ENCODE data around the gene ZNG1E. TPM values are rescaled to one million over a fixed set of nuclear protein-coding genes. Genes with fewer than 3 reads are reported as not detected.
"Not testable (repeated sequence)": the region's sequence is repeated elsewhere in the genome, so short reads cannot be mapped to it uniquely, and the experiment has no call there.

Gene ZNG1E
- total and polyA plus RNA-seq, 2 experiments from 2014 or later, result 32.1 to 70.3 TPM

- peak overlapping the region; percentile 60; the same call in 1 of the 2 replicates for H3K4me2 ChIP-seq
- not testable (repeated sequence) for H2AFZ ChIP-seq; H3K4me1 Mint-ChIP-seq; H4K20me1 ChIP-seq (replicated peaks; ENCODE audit: insufficient read depth); H3K4me1 ChIP-seq (ENCODE audit: insufficient read depth); H3K27me3 Mint-ChIP-seq (ENCODE audit: insufficient read depth, low read depth, poor library complexity); H3K36me3 ChIP-seq (ENCODE audit: insufficient read depth); H3K27ac ChIP-seq (ENCODE audit: low read depth); H3F3A ChIP-seq (replicated peaks; ENCODE audit: low read depth); H3K27me3 ChIP-seq (ENCODE audit: insufficient read depth); H3K9me3 Mint-ChIP-seq; H3K4me3 Mint-ChIP-seq; H3K9me2 ChIP-seq (ENCODE audit: insufficient read depth); H3K36me3 Mint-ChIP-seq (ENCODE audit: low read depth); DNase-seq (ENCODE audit: low spot score); H3K4me3 ChIP-seq; H3K27ac Mint-ChIP-seq; H3K79me2 ChIP-seq (replicated peaks; ENCODE audit: insufficient read depth)
- ATAC-seq, result peak; percentile 61
These were observed 38.7 kb downstream of the ZNG1E start for GRCh38 chr9:65714445-65714844.

DNA sequence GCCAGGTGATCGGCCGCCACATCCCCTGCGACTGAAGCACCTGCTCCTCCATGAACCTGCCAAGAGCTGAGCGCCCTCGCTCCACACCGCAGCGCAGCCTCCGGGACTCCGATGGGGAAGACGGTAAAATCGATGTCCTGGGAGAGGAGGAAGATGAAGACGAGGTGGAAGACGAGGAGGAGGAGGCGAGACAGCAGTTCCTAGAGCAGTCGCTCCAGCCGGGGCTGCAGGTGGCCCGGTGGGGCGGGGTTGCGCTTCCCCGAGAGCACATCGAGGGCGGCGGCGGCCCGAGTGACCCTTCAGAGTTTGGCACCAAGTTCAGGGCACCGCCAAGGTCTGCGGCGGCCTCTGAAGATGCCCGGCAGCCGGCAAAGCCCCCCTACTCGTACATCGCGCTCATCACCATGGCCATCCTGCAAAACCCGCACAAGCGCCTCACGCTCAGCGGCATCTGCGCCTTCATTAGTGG lies 61.4 kb downstream of the ZNG1E start, which contains the start of gene FOXD4L4:
FOXD4L4 (plus strand) TSS at position 51 of the 469 bp plus-strand sequence; CDS start at position 51, 0 bp downstream.
- H3K9me2 ChIP-seq (ENCODE audit: insufficient read depth); H2AFZ ChIP-seq; H3K36me3 Mint-ChIP-seq (ENCODE audit: low read depth); H3K4me1 Mint-ChIP-seq; H3F3A ChIP-seq (replicated peaks; ENCODE audit: low read depth); H3K4me1 ChIP-seq (ENCODE audit: insufficient read depth); H3K4me2 ChIP-seq; H3K79me2 ChIP-seq (replicated peaks; ENCODE audit: insufficient read depth); DNase-seq (ENCODE audit: low spot score); H3K36me3 ChIP-seq (ENCODE audit: insufficient read depth); H4K20me1 ChIP-seq (replicated peaks; ENCODE audit: insufficient read depth); H3K27ac ChIP-seq (ENCODE audit: low read depth); H3K27ac Mint-ChIP-seq; ATAC-seq; H3K9me3 Mint-ChIP-seq: not testable (repeated sequence)
- H3K27me3 ChIP-seq (ENCODE audit: insufficient read depth), result peaks cover 47% of the 10 kb centered on the region
- peaks cover 20% of the 10 kb centered on the region for H3K27me3 Mint-ChIP-seq (ENCODE audit: insufficient read depth, low read depth, poor library complexity)
- H3K4me3 ChIP-seq, result peak within 1 kb of the TSS; percentile 34; the same call in 1 of the 2 replicates
- peak within 1 kb of the TSS; percentile 47; the same call in 1 of the 3 replicates for H3K4me3 Mint-ChIP-seq
- peak; percentile 26 for TF ChIP-seq EZH2 (IDR thresholded peaks at IDR 0.05; ENCODE audit: low read depth, unreplicated experiment)

DNA sequence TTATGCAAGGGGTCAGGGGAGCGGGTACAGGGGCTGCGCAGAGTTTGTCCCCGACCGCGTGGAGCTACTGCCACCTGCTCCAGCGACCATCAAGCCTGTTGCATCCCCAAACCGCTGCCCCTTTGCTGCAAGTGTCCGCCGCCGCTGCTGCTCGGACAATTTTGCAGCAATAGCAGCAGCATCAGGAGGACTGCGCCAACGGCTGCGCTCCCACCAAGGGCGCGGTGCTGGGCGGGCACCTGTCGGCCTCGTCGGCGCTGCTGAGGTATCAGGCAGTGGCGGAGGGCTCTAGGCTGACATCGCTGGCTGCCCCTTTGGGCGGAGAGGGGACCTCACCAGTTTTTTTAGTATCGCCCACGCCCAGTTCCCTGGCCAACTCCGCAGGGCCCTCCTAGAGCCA lies 62.4 kb downstream of the ZNG1E start:
- H2AFZ ChIP-seq; H3K9me2 ChIP-seq (ENCODE audit: insufficient read depth); H3K9me3 Mint-ChIP-seq; H3K4me2 ChIP-seq; H3F3A ChIP-seq (replicated peaks; ENCODE audit: low read depth); H3K27ac Mint-ChIP-seq; H3K36me3 Mint-ChIP-seq (ENCODE audit: low read depth); H4K20me1 ChIP-seq (replicated peaks; ENCODE audit: insufficient read depth); DNase-seq (ENCODE audit: low spot score); H3K4me3 Mint-ChIP-seq; H3K36me3 ChIP-seq (ENCODE audit: insufficient read depth); H3K4me1 Mint-ChIP-seq; H3K79me2 ChIP-seq (replicated peaks; ENCODE audit: insufficient read depth); H3K4me3 ChIP-seq; H3K27ac ChIP-seq (ENCODE audit: low read depth); H3K4me1 ChIP-seq (ENCODE audit: insufficient read depth): not testable (repeated sequence)
- H3K27me3 Mint-ChIP-seq (ENCODE audit: insufficient read depth, low read depth, poor library complexity), result peaks cover 20% of the 10 kb centered on the region
- peaks cover 42% of the 10 kb centered on the region for H3K27me3 ChIP-seq (ENCODE audit: insufficient read depth)
- peak; percentile 91 for ATAC-seq

Other genes starting within 250 kb of the ZNG1E start
- not detected in 2 replicates for gene FOXD4L4, start 61.2 kb downstream of the ZNG1E start, total RNA-seq (2014; rRNA removed; shearing (Covaris generic))
- not detected in 2 replicates for gene FOXD4L4, start 61.2 kb downstream of the ZNG1E start, polyA plus RNA-seq (2016; fragmentation: Nextera tagmentation; extraction: Ambion mirVana)

All from GM23338 (cell line).